Peyer's patch (tissue), 4 donors: ENCODE data around the gene EHMT2. TPM values are rescaled to one million over a fixed set of nuclear protein-coding genes. Genes with fewer than 3 reads are reported as not detected.

Experiments
- DNase-seq, 3 donors: peaks; one replicate each; pipeline ENCODE4 v3.0.0-alpha.2; 2017 to 2019
- H3K27ac ChIP-seq, 4 donors: fragments of 200-600 bp; sonication (generic); one replicate each; pipeline ENCODE4 v1.5.1; 2016 to 2019
- H3K27me3 ChIP-seq, 2 donors: fragments of 200-600 bp; sonication (generic); one replicate each; pipeline ENCODE4 v1.5.1; 2019
- H3K36me3 ChIP-seq, 3 donors: fragments of 200-600 bp; sonication (generic); one replicate each; pipeline ENCODE4 v1.5.1; 2016 to 2019
- H3K4me1 ChIP-seq, 4 donors: fragments of 200-600 bp; sonication (generic); one replicate each; pipeline ENCODE4 v1.5.1; 2016 to 2019
- H3K4me3 ChIP-seq, 4 donors: fragments of 200-600 bp; sonication (generic); 1 replicate in 3 of 4; 2 replicates in 1 of 4; pipeline ENCODE4 v1.5.1; 2016 to 2019; ENCODE audit warnings: mild to moderate bottlenecking in 1 of 4
- H3K9me3 ChIP-seq, 4 donors: fragments of 200-600 bp; sonication (generic); one replicate each; pipeline ENCODE4 v1.5.1; 2016 to 2019; ENCODE audit warnings: mild to moderate bottlenecking in 1 of 4
- POLR2A ChIP-seq, 2 donors: fragments of 450-650 bp; IDR thresholded peaks; one replicate each; pipeline ENCODE4 v1.5.1; 2017; ENCODE audit warnings: antibody characterized with exemption in 2 of 2, mild to moderate bottlenecking in 2 of 2, moderate library complexity in 2 of 2
- total RNA-seq, 4 donors: library from RNA; depleted of rRNA; stranded (reverse); fragments of >200 nt; gene quantifications; one replicate each; pipeline ENCODE4 v1.1.0, GENCODE V29; 2016
- TF ChIP-seq, protein P1 (sequence below), 6 experiments: fragments of 450-650 bp in 4 of 6; fragments of 200-600 bp in 2 of 6; sonication (generic) in 1 of 6; IDR thresholded peaks; one replicate each; pipeline ENCODE4 v1.5.1; 2017 to 2019; ENCODE audit warnings: antibody characterized with exemption in 6 of 6, mild to moderate bottlenecking in 3 of 6, moderate library complexity in 1 of 6

EHMT2 gene
- 10 to 100 TPM; 25.0 to 75.1 (median 50.6) TPM for total RNA-seq

DNA sequence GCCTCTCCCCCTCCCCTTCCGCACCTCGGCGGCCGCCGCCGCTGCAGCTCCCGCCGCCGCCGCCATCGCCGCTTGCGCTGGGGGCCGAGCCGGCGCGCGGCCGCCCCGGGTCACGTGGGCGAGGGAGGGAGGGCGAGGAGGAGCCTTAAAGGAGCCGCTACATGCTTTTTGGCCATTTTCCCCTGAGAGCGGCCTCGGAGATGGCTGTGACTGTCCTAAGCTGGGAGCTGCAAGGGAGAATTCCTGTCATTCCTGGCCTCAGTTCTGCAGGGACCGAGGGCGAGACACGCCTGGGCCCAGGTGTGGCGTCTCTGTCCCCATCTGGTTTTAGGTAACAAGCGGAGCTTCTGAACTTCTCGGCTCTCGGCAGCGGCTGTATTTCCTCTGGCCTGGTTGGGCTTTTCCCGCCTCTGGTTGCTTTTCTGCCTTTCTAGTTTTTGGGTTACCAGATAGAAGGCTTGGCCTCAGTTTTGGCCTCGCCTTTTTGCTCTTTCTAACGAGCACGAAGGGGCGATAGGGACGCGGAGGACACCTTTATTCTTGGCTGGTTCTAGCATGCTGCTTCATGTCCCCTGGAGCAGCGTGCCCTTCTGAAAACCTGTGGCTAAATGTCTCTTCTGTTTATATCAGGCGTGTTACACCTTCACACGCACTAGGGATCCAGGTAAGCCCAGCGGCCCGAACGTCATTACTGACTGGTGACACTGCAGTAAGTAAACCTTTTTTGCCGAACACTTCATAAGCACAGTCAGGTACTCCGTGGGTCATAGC lies at the start of gene EHMT2:
EHMT2 (minus strand) TSS at position 87 of the 771 bp plus-strand sequence; CDS start at position 66, 21 bp downstream.
- peaks cover 0 to 27% (median 0%) of the 10 kb centered on the region in 3 donors for H3K36me3 ChIP-seq
- peaks cover 0 to 34% (median 12%) of the 10 kb centered on the region in 4 donors for H3K4me1 ChIP-seq
- H3K4me3 ChIP-seq, result peak within 1 kb of the TSS; percentile 85 to 98 (median 91)
- H3K9me3 ChIP-seq, result no peaks in the 10 kb centered on the region
- TF ChIP-seq POLR2A (IDR thresholded peaks at IDR 0.05), result peak; percentile 51 to 64
- TF ChIP-seq, protein P1, sequence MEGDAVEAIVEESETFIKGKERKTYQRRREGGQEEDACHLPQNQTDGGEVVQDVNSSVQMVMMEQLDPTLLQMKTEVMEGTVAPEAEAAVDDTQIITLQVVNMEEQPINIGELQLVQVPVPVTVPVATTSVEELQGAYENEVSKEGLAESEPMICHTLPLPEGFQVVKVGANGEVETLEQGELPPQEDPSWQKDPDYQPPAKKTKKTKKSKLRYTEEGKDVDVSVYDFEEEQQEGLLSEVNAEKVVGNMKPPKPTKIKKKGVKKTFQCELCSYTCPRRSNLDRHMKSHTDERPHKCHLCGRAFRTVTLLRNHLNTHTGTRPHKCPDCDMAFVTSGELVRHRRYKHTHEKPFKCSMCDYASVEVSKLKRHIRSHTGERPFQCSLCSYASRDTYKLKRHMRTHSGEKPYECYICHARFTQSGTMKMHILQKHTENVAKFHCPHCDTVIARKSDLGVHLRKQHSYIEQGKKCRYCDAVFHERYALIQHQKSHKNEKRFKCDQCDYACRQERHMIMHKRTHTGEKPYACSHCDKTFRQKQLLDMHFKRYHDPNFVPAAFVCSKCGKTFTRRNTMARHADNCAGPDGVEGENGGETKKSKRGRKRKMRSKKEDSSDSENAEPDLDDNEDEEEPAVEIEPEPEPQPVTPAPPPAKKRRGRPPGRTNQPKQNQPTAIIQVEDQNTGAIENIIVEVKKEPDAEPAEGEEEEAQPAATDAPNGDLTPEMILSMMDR (IDR thresholded peaks at IDR 0.05), result peak in 4 of 6 experiments; percentile 2 to 61 (median 50)
- peak; percentile 84 to 93 (median 92) for DNase-seq
- H3K27me3 ChIP-seq, result no peaks in the 10 kb centered on the region
- peak within 1 kb of the TSS; percentile 82 to 94 (median 82) for H3K27ac ChIP-seq

DNA sequence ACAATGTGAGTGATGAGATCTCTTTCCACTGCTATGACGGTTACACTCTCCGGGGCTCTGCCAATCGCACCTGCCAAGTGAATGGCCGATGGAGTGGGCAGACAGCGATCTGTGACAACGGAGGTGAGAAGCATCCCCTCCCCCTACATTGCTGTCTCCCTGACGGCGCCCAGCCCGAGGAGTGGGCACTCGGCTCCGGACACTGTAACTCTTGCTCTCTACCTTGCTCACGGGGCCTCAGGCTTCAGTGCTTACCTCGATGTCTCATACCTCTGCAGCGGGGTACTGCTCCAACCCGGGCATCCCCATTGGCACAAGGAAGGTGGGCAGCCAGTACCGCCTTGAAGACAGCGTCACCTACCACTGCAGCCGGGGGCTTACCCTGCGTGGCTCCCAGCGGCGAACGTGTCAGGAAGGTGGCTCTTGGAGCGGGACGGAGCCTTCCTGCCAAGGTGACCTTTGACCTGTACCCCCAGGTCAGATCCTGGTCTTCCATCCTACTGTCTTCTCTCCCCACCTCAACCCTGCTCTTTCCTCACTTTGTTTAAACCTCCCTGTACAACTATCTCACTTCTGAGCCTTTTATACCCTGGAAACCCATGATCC lies 49.7 kb upstream of the EHMT2 start:
- Histone ChIP-seq H3K4me1 (peaks cover 0 to 20% (median 2%) of the 10 kb centered on the region in 4 donors), H3K4me3 (peak overlapping the region in 1 of 4 donors; percentile 42), H3K27me3 (no peaks in the 10 kb centered on the region), H3K27ac (no peak overlapping the region), H3K9me3 (no peaks in the 10 kb centered on the region), H3K36me3 (peaks cover 0 to 12% (median 0%) of the 10 kb centered on the region in 3 donors)
- DNase-seq, result no peak
- TF ChIP-seq, protein P1 (IDR thresholded peaks at IDR 0.05), result no peak
- no peak for TF ChIP-seq POLR2A (IDR thresholded peaks at IDR 0.05)

DNA sequence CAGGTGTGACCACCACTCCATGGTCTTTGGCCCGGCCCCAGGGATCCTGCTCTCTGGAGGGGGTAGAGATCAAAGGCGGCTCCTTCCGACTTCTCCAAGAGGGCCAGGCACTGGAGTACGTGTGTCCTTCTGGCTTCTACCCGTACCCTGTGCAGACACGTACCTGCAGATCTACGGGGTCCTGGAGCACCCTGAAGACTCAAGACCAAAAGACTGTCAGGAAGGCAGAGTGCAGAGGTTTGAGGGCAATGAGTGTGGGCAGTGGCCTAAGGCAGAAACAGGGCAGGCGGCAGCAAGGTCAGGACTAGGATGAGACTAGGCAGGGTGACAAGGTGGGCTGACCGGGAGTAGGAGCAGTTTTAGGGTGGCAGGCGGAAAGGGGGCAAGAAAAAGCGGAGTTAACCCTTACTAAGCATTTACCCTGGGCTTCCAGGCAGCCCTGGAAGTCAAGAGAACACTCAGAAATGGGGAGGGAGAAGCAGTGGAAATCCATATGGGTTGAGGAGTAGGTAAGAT lies 48.9 kb upstream of the EHMT2 start:
- Histone ChIP-seq H3K4me3 (peak overlapping the region in 3 of 4 donors; percentile 10 to 42 (median 39)), H3K27ac (peak overlapping the region; percentile 64 to 92 (median 84)), H3K36me3 (peaks cover 0 to 5% (median 0%) of the 10 kb centered on the region in 3 donors), H3K4me1 (peaks cover 0 to 20% (median 2%) of the 10 kb centered on the region in 4 donors), H3K9me3 (no peaks in the 10 kb centered on the region), H3K27me3 (no peaks in the 10 kb centered on the region)
- no peak for DNase-seq
- TF ChIP-seq, protein P1 (IDR thresholded peaks at IDR 0.05), result no peak
- no peak for TF ChIP-seq POLR2A (IDR thresholded peaks at IDR 0.05)

DNA sequence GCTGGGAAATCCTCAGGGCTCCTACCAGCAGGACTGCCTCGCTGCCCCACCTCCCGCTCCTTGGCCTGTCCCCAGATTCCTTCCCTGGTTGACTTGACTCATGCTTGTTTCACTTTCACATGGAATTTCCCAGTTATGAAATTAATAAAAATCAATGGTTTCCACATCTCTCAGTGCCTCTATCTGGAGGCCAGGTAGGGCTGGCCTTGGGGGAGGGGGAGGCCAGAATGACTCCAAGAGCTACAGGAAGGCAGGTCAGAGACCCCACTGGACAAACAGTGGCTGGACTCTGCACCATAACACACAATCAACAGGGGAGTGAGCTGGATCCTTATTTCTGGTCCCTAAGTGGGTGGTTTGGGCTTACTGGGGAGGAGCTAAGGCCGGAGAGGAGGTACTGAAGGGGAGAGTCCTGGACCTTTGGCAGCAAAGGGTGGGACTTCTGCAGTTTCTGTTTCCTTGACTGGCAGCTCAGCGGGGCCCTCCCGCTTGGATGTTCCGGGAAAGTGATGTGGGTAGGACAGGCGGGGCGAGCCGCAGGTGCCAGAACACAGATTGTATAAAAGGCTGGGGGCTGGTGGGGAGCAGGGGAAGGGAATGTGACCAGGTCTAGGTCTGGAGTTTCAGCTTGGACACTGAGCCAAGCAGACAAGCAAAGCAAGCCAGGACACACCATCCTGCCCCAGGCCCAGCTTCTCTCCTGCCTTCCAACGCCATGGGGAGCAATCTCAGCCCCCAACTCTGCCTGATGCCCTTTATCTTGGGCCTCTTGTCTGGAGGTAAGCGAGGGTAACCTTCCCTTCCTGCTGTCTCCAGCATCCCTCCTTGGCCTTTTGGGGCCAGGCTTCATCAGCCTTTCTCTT lies 48.2 kb upstream of the EHMT2 start, which contains the start of gene CFB:
CFB (plus strand) TSS at position 589 of the 863 bp plus-strand sequence; CDS start at position 716, 127 bp downstream.
- Histone ChIP-seq H3K27me3 (no peaks in the 10 kb centered on the region), H3K9me3 (no peaks in the 10 kb centered on the region), H3K4me3 (peak within 1 kb of the TSS in 3 of 4 donors; percentile 10 to 42 (median 39)), H3K36me3 (no peaks in the 10 kb centered on the region), H3K27ac (peak within 1 kb of the TSS; percentile 64 to 92 (median 84)), H3K4me1 (peaks cover 0 to 20% (median 2%) of the 10 kb centered on the region in 4 donors)
- TF ChIP-seq, protein P1 (IDR thresholded peaks at IDR 0.05), result no peak
- TF ChIP-seq POLR2A (IDR thresholded peaks at IDR 0.05), result peak; percentile 10 to 60
- DNase-seq, result peak; percentile 36 to 90 (median 84)

DNA sequence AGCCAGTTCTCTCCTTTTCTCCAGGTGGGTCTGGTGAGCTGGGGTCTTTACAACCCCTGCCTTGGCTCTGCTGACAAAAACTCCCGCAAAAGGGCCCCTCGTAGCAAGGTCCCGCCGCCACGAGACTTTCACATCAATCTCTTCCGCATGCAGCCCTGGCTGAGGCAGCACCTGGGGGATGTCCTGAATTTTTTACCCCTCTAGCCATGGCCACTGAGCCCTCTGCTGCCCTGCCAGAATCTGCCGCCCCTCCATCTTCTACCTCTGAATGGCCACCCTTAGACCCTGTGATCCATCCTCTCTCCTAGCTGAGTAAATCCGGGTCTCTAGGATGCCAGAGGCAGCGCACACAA lies 47.6 kb upstream of the EHMT2 start:
- Histone ChIP-seq H3K36me3 (no peaks in the 10 kb centered on the region), H3K9me3 (no peaks in the 10 kb centered on the region), H3K4me3 (peak overlapping the region in 3 of 4 donors; percentile 10 to 42 (median 39)), H3K4me1 (peaks cover 0 to 20% (median 2%) of the 10 kb centered on the region in 4 donors), H3K27me3 (no peaks in the 10 kb centered on the region), H3K27ac (peak overlapping the region; percentile 64 to 92 (median 84))
- TF ChIP-seq POLR2A (IDR thresholded peaks at IDR 0.05), result no peak
- TF ChIP-seq, protein P1 (IDR thresholded peaks at IDR 0.05), result no peak
- DNase-seq, result no peak
